ENCODE data around the gene MCF2L2.
"Not testable (repeated sequence)": the region's sequence is repeated elsewhere in the genome, so short reads cannot be mapped to it uniquely, and the experiment has no call there.

The MCF2L2 gene

GRCh38 chr3:183375787-183376186 lies 52.6 kb downstream of the MCF2L2 start:
- Histone ChIP-seq H3K9ac (ENCODE audit: insufficient read length) (no peak overlapping the region), H3K9me3 (ENCODE audit: low read depth, low read length) (no peaks in the 10 kb centered on the region), H3K27ac (no peak overlapping the region), H3K4me3 (no peak overlapping the region), H3K36me3 (ENCODE audit: insufficient read depth, low read length) (no peaks in the 10 kb centered on the region)
- DNase-seq (ENCODE audit: low read depth, low spot score): no peak
- TF ChIP-seq POLR2AphosphoS5 (IDR thresholded peaks at IDR 0.05; ENCODE audit: borderline replicate concordance, low read depth, low read length) (no peak), FOXP2 (optimal IDR thresholded peaks at IDR 0.05; ENCODE audit: control extremely low read depth, extremely low read length, insufficient read depth) (no peak), EZH2 (IDR thresholded peaks at IDR 0.05) (no peak)

GRCh38 chr3:183375337-183375736 lies 53.1 kb downstream of the MCF2L2 start:
- Histone ChIP-seq H3K9me3 (ENCODE audit: low read depth, low read length) (no peaks in the 10 kb centered on the region), H3K9ac (ENCODE audit: insufficient read length) (no peak overlapping the region), H3K36me3 (ENCODE audit: insufficient read depth, low read length) (no peaks in the 10 kb centered on the region), H3K27ac (no peak overlapping the region), H3K4me3 (no peak overlapping the region)
- TF ChIP-seq POLR2AphosphoS5 (IDR thresholded peaks at IDR 0.05; ENCODE audit: borderline replicate concordance, low read depth, low read length) (no peak), FOXP2 (optimal IDR thresholded peaks at IDR 0.05; ENCODE audit: control extremely low read depth, extremely low read length, insufficient read depth) (no peak), EZH2 (IDR thresholded peaks at IDR 0.05) (no peak)
- DNase-seq (ENCODE audit: low read depth, low spot score): no peak

- no peaks in the 10 kb centered on the region for H3K9me3 ChIP-seq (ENCODE audit: low read depth, low read length)
- no peak overlapping the region for H3K9ac ChIP-seq (ENCODE audit: insufficient read length)
- TF ChIP-seq POLR2AphosphoS5 (IDR thresholded peaks at IDR 0.05; ENCODE audit: borderline replicate concordance, low read depth, low read length): no peak
- no peak overlapping the region for H3K4me3 ChIP-seq
- H3K36me3 ChIP-seq (ENCODE audit: insufficient read depth, low read length): no peaks in the 10 kb centered on the region
- no peak for DNase-seq (ENCODE audit: low read depth, low spot score)
- no peak overlapping the region for H3K27ac ChIP-seq
Measured at GRCh38 chr3:183372911-183373310, 55.5 kb downstream of the MCF2L2 start.

GRCh38 chr3:183371600-183371968 lies 56.8 kb downstream of the MCF2L2 start:
- not testable (repeated sequence) for H3K9me3 ChIP-seq (ENCODE audit: low read depth, low read length); H3K27ac ChIP-seq; H3K9ac ChIP-seq (ENCODE audit: insufficient read length); DNase-seq (ENCODE audit: low read depth, low spot score); H3K36me3 ChIP-seq (ENCODE audit: insufficient read depth, low read length); H3K4me3 ChIP-seq

GRCh38 chr3:183370391-183370790 lies 58.0 kb downstream of the MCF2L2 start:
- no peaks in the 10 kb centered on the region for H3K9me3 ChIP-seq (ENCODE audit: low read depth, low read length)
- H3K27ac ChIP-seq: no peak overlapping the region
- TF ChIP-seq EZH2 (IDR thresholded peaks at IDR 0.05): no peak
- no peak for TF ChIP-seq POLR2AphosphoS5 (IDR thresholded peaks at IDR 0.05; ENCODE audit: borderline replicate concordance, low read depth, low read length)
- no peak for TF ChIP-seq FOXP2 (optimal IDR thresholded peaks at IDR 0.05; ENCODE audit: control extremely low read depth, extremely low read length, insufficient read depth)
- no peaks in the 10 kb centered on the region for H3K36me3 ChIP-seq (ENCODE audit: insufficient read depth, low read length)
- H3K4me3 ChIP-seq: no peak overlapping the region
- no peak overlapping the region for H3K9ac ChIP-seq (ENCODE audit: insufficient read length)
- DNase-seq (ENCODE audit: low read depth, low spot score): no peak

GRCh38 chr3:183369627-183370026 lies 58.8 kb downstream of the MCF2L2 start:
- Histone ChIP-seq H3K4me3 (no peak overlapping the region), H3K9ac (ENCODE audit: insufficient read length) (no peak overlapping the region), H3K27ac (no peak overlapping the region), H3K36me3 (ENCODE audit: insufficient read depth, low read length) (no peaks in the 10 kb centered on the region), H3K9me3 (ENCODE audit: low read depth, low read length) (no peaks in the 10 kb centered on the region)
- TF ChIP-seq EZH2 (IDR thresholded peaks at IDR 0.05): no peak
- DNase-seq (ENCODE audit: low read depth, low spot score): no peak

- no peaks in the 10 kb centered on the region for H3K9me3 ChIP-seq (ENCODE audit: low read depth, low read length)
- H3K4me3 ChIP-seq: no peak overlapping the region
- H3K9ac ChIP-seq (ENCODE audit: insufficient read length): no peak overlapping the region
- no peaks in the 10 kb centered on the region for H3K36me3 ChIP-seq (ENCODE audit: insufficient read depth, low read length)
- no peak overlapping the region for H3K27ac ChIP-seq
- no peak for DNase-seq (ENCODE audit: low read depth, low spot score)
- TF ChIP-seq POLR2AphosphoS5 (IDR thresholded peaks at IDR 0.05; ENCODE audit: borderline replicate concordance, low read depth, low read length): no peak
- no peak for TF ChIP-seq EZH2 (IDR thresholded peaks at IDR 0.05)
- TF ChIP-seq FOXP2 (optimal IDR thresholded peaks at IDR 0.05; ENCODE audit: control extremely low read depth, extremely low read length, insufficient read depth): no peak
Measured at GRCh38 chr3:183369117-183369516, 59.3 kb downstream of the MCF2L2 start.

GRCh38 chr3:183360971-183361624 lies 67.3 kb downstream of the MCF2L2 start:
- no peak overlapping the region for H3K4me3 ChIP-seq
- H3K27ac ChIP-seq: no peak overlapping the region
- no peak overlapping the region for H3K9ac ChIP-seq (ENCODE audit: insufficient read length)
- H3K9me3 ChIP-seq (ENCODE audit: low read depth, low read length): peaks cover 3% of the 10 kb centered on the region; the same call in 1 of the 2 replicates
- no peak for DNase-seq (ENCODE audit: low read depth, low spot score)
- TF ChIP-seq POLR2AphosphoS5 (IDR thresholded peaks at IDR 0.05; ENCODE audit: borderline replicate concordance, low read depth, low read length): no peak
- no peak for TF ChIP-seq FOXP2 (optimal IDR thresholded peaks at IDR 0.05; ENCODE audit: control extremely low read depth, extremely low read length, insufficient read depth)
- no peaks in the 10 kb centered on the region for H3K36me3 ChIP-seq (ENCODE audit: insufficient read depth, low read length)

GRCh38 chr3:183359036-183359435 lies 69.4 kb downstream of the MCF2L2 start:
- TF ChIP-seq POLR2AphosphoS5 (IDR thresholded peaks at IDR 0.05; ENCODE audit: borderline replicate concordance, low read depth, low read length): no peak
- TF ChIP-seq EZH2 (IDR thresholded peaks at IDR 0.05): no peak
- no peak for TF ChIP-seq FOXP2 (optimal IDR thresholded peaks at IDR 0.05; ENCODE audit: control extremely low read depth, extremely low read length, insufficient read depth)
- no peak for DNase-seq (ENCODE audit: low read depth, low spot score)
- no peak overlapping the region for H3K27ac ChIP-seq
- peaks cover 3% of the 10 kb centered on the region; the same call in 1 of the 2 replicates for H3K9me3 ChIP-seq (ENCODE audit: low read depth, low read length)
- no peaks in the 10 kb centered on the region for H3K36me3 ChIP-seq (ENCODE audit: insufficient read depth, low read length)
- H3K9ac ChIP-seq (ENCODE audit: insufficient read length): no peak overlapping the region
- H3K4me3 ChIP-seq: no peak overlapping the region

Measured in SK-N-MC (cell line).